Activated T-cell treated with anti-CD3 and anti-CD28 coated beads for 24 hours (primary cell): ENCODE measurements around the gene SEMA6D.
"Not testable (repeated sequence)": the region's sequence is repeated elsewhere in the genome, so short reads cannot be mapped to it uniquely, and the experiment has no call there.

Experiments used
- DNase-seq: peaks from one replicate; pipeline ENCODE4 v3.0.0-alpha.2; 2020; ENCODE audit warnings: low read depth

SEMA6D gene

DNA sequence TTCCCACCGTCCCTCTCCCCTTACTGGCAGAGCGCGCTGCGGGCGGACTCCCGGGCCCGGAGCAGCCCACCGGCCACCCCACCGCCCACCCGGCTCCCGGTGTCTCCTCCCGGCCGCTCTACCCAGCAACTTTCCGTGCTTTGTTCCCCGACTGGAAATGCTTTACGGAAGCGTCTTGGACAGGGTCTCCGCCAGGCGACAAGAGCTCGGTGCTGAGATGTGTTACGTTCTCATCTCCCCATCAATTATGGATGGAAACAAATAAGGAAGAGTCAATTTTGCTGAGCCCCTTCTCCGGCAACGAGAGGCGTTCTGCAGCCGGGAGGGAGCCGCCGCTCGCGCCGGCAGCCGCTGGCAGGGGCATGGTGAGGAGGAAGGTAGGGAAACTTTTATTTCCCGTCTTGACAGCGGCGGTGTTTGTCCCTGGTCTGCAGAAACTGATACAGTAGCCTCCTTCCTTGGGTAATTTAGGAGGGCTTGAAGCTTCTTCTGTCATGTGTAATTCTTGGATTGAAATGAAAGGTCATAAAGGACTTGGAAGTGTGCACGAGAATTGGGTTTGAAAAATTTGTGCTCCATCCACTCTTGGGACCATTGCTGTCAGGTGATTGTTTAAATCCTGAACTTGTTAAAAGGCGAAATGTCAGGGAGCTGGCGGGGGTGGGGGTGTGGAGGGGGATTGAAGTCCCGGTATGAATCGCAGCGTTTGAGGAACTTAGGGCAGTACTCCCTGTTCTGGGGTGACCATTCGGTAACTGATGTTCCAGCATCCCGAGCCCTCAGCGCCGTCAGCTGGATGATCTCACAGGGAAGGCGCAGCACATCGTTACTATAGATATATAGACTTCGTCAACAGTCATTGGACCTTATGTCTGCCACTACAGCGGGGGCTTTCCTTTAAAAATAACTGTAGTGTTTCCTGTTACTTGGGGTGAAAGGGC is 1.5 kb downstream of the SEMA6D start:
- DNase-seq = no peak

DNA sequence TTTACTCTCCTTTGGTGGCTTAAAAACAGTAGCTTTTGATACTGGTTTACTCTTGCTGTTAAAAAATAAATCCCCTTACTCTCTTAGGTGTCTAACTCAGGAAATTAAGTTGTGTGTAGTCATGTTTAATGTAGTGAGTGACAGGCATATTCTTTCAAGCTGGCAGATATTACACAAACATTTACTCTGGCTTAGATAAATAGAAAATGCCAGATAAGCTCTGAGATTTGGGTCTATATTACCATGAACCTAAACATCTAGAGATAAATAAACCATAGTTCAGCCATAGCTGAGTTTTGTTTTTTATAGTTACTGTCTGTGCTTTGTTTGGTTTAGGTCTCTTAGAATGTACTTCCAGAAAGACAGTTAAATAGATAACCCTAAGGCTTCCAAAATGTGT is 2.4 kb downstream of the SEMA6D start:
- no peak for DNase-seq

DNA sequence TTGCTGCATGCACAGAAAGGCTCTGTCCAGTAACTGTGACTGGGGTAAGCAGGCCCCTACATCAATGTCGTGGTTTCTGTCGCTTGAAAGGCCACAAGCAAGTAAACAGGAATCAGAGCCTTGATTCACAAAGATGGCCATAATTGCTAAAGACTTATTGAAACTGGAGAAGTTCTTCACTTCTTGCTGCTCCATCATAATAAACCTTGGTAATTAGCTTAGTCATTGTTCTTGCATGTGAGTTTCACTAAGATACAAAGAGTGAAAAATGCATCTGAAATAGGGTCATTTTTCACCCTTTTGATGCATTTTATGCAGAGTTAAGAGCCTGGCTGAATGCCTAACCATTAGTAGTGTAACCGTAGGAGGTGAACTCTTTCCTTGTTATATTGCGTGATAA is 3.2 kb downstream of the SEMA6D start:
- DNase-seq = no peak

DNA sequence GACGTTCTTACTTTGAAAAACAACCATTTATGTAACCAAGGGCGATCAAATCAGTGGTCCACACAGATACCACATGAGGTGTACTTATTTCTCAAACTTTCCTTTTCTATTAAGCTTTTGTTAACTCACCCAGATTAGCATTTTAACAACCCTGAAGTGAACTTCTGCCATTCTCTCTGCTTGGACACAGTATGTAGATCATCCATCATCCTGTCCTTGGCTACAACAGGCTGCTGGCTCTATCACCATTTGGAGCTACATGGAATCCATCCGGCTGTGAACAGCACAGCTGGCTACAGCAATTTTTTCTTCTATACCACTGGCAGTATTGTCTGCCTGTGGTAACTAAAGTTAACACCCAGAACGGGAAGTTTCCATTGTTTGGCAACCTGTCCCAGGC is 4.4 kb downstream of the SEMA6D start:
- no peak for DNase-seq

DNA sequence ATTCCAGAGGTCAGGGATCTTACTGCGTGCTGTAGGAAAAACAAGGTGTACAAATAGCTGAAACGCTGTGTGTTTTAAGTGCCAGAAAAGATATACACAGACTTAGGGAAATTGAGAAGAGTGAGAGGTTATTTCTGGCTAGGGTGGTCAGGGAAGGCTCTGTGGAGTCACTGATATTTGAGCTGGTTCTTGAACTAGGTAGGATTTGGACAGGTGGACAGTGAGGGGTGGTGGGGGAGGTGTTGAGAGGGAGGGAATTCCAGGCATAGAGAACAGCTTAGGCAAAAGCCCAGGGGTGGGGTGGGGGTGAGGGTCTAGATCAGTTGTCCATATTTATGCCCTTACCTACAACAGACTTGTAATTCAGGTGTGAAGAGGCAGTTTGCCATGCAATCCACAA is 7.0 kb downstream of the SEMA6D start:
- no peak for DNase-seq

DNA sequence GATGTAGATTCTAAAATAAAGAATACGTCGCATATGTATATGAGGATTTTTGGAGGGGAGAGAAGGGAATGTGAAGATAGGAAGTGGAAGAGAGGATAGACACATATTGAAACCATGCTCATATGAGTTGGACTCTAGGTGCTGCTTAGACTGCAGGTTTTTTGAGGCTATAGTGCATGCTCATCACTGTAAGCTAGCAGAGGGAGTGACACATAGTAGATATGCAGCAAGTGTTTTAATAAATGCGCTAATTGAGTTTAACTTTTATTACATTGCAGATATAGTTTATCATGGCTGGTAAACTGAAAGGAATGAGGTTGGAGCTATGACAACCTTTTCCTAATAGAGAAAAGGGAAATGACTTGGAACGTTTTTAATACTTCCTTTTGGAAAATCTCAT is 7.7 kb downstream of the SEMA6D start:
- no peak for DNase-seq

DNA sequence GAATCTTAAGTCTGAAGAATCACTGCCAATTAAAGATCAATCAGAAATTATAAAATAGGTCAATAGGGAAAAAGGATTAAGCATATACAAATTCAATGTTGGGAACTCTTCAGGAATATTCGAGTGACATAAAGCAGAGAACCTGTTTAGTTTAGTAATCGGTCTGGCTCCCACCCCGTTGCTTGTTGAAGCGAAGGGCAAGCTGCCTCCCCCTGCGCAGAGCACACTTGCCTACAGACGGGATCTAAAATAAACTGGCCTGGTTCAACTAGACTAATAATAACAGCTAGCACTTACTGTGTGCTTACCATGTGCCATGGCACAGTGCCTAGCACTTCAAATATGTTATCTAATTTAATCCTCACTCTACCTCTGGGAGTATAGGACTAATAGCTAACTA is 8.6 kb downstream of the SEMA6D start:
- DNase-seq = no peak

DNA sequence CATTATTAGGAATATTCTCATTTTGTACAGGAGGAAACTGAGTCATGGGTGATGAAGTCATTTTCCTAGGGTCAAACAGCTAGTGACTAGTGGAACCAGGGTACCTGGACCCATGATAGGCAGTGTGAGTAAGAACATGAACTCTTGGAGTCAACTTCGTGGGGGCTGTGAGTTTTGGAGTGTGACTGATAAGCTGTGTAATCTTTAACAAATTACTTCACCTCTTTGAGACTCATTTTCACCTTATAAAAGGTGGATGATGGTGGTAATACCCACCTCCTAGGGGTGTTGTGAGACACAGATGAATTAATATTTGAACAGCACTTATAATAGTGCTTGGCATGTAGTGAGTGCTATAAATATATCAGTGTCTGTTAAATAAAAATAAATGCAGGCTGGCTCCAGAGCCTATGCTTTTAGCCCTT is 9.1 kb downstream of the SEMA6D start:
- no peak for DNase-seq

DNA sequence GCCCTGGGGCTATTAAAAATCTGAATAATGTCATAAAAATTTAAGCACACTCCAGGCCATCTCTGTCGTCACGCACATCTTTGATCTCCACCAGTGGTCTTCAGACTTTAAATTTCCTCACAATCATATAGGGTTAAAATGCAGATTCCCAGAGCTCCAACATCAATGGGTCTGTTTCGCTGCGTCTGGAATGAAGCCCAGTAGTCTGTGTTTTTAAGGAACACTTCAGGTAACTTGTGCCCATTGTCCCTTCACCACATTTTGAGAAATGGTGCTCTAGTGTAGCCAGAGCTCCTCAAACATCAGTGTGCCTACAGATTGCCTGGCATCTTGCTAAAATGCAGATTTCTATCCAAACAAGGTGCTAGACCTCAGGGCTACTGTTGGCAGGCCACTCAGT is 9.8 kb downstream of the SEMA6D start:
- DNase-seq = no peak

DNA sequence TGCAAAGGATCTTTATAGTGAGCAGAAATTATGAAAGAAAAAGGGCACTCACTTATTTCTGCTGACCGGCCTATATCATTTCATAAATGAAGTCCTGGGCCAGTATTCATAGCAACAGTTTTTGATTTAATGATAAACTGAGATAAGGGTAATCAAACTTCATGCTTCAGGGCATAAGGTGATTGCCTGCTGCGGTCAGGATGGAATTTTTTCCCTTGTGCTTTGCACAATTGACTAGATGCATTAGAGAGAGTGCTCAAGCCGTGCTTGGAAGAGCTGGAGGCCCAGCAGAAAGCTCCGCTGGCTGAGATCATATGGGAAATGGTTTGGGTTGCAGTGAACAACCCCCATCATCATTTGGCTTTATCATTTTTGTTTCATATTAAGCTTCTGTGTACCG is 10.4 kb downstream of the SEMA6D start:
- no peak for DNase-seq

DNA sequence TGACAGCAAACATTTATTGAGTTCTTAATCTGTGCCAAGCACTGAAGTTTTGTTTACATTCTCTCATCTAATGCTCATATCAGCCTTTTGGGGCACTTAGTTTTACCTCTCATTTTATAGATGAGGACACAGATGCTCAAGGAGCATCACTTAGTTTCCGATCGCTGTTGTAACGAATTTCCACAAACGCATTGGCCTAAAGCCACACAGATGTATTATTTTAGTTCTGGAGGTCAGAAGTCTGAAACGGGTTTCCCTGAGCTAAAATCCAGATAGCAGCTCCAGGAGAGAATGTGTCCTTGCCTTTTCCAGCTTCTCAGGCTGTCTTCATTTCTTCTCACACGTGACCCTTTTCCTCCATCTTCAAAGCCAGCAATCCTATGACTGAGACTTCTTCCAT is 11.1 kb downstream of the SEMA6D start:
- DNase-seq = no peak

DNA sequence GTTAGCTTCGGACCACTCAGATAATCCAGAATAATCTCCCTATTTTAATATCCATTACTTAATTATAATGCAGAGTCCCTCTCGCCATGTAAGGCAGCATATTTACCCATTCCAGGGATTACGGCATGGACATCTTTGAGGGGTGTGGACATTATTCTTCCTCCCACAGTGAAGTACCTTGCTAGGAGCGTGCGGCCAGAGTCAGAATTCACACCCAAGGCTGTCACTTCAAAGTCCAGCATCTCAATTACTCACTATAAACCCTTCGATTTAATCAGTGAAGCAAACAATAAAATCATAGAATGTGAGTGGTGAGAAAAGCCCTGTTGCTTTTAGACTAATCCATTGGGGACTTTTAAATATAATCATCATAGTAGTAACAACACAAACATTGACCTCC is 11.6 kb downstream of the SEMA6D start:
- DNase-seq = no peak

DNA sequence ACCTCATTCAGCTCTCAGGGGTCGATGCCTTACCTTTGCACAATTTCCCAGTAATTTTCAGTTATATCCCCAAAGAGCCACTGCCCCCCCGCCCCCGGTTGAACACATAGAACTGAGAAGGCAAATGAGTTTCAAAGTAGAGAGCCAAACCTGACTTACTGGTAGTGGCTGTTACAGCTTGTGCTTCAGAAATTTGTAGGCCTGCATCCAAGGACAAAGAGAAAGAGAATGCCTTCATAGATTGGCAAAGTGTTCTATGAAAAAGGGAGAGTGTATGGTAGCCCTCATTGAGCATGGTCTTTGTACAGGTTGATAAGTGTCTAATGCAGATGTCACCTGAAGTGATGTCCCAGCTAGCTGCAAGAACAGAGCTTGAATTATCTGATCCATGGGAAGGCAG is 13.9 kb downstream of the SEMA6D start:
- no peak for DNase-seq

DNA sequence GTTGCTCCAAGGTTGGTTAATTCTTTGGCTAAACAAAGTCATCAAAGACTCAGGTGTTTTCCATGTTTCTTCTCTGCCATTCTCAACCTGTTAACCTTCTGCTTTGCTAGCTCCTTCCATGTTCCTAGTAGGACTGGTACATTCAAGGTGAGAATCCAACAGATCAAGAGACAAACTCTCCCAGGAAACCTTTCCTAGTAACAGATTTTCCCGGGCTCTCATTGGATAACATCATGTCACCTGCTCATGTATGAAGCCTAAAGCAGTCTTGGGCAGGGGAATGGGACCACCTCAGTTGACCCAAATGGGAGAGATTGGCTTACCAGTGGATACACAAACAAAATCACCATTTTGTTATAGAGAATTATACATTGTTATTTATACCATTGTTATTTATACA is 14.9 kb downstream of the SEMA6D start:
- DNase-seq = no peak

DNA sequence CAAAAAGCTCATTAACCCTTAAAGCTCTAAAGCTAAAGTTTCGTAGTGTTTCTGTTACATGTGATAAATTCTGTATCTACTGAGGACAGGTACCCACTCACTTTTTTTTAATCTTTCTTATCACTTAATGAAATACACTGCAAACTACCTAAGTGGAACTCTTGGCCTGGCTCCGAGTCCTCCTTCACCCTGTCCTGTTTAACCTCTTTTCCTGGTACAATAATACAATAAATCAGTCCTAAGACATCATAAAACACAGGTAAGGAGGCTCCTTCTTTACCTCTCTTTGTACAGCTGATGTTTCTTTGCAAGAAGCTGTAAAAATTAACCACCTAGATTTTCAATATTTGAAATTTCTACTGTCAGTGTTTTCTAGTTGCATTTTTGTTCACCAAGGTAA is 15.8 kb downstream of the SEMA6D start:
- no peak for DNase-seq

DNA sequence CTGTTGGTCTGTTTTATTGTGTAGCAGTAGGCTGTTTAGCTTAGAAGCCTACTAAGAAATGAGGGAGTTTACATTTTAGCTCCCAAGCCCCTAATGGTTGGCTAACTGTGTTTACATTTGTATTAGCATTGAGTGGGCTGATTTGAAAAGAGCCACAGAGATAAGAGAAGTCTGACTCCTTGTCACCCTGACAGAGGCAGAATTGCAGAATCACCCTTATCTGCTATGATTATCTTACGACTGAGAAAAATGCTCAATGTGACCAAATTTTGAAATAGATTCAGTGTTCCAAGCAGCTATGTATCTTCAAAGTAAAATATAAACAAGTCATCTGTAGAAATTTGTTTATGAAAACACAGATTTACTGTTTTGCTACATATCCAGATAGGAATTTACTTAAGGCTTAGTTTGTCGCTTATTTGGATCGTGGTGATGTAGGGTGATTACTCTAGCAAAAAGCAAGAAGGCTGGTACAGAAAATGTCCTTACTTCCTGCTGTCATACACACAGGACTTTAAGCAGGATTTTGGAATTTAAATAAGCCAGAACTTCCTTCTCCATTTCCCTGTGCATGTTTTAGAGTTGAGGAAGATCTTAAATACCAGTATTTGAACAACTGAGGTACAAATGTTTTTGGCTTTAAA is 19.0 kb downstream of the SEMA6D start:
- no peak for DNase-seq

DNA sequence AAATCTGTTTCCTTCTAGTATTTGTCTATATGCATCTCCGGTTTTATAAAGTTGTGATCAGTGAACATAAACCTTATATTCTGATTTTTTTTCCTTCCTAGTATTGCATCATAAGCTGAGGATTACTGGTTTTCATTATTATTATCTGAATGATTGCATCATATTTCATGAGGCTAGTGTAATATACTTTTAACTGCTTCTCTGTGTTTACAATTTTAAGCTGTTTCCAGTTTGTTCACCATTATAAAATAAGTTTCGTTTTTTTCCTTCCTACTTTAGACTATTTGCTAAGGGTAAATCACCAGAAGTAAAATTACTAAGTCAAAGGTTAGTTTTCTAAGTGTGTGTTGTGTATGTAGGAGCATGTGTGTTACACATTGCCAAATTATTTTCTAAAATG is 20.2 kb downstream of the SEMA6D start:
- no peak for DNase-seq

DNA sequence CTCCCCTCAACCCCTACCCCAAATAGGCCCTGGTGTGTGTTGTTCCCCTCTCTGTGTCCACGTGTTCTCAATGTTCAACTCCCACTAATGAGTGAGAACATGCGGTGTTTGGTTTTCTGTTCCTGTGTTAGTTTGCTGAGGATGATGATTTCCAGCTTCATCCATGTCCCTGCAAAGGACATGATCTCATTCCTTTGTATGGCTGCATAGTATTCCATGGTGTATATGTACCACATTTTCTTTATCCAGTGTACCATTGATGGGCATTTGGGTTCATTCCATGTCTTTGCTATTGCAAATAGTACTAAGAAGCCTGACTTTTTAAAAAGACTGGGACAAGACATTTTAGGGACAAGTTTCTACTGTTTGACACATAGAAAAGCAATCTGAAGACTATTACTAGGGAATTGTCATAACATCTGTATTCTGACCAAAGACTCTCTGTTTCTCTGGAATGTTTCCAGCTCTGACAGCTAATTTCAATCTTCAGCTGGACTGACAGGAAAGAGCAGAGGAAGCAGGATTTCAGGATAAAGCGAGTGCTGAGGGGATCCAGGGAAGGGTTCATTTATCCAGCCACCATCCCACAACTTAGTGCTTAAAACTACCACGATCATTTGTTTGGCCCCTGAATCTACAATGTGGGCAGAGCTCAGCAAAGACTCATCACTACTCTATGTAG is 21.0 kb downstream of the SEMA6D start:
- DNase-seq = not testable (repeated sequence)

DNA sequence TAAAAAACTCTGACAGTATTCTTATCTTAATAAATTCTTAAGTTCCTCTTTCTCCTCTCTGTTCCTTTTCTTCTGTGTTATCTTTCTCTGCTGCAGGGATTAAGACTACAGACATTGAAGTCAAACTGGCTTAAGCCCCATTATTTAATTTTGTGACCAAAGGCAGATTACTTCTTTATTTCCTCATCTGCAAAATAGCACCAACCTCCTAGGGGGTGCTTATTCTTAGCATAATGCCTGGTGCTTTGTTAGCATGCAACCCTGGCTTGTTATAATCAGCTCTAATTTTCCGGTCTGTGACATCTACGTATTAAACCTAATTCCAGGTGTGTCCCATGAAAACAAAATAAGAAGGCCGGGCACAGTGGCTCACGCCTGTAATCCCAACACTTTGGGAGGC is 23.8 kb downstream of the SEMA6D start:
- DNase-seq = no peak

DNA sequence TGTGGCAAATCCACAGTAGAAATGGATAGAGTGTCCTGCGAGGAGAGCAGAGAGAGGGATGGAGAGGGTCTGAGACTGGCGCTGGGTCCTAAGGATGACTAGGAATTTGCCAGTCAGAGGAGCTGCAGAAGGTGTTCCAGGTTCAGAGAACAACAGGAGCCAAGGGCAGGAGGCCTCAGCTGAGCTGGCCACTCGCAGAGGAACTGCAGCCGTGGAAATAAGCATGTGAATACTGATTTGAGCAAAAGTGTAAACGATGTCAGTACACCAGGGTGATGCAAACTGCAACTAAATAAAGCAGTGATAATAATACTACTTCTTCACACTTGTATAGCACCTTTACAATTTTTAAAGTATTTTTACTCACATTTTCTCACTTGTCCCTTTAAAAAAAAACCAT is 24.6 kb downstream of the SEMA6D start:
- no peak for DNase-seq

DNA sequence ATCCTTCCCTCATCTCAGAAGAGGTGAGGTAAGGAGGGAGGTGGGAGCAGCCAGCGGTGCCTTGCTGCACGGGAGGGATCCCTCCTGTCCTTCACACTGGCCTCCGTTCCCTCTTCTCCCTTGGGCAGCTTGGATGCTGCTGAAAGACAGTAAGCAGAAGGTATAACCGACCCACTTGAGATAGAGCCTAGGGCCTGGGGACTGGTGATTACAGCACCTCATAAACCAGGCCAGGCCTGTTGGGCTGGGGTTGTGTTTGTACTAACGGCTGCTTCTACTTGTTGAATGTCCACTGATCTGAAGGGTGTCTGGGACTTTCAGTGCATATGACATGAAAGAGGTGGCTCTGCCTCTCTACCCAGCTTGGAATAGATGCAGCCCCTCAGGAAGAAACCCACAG is 25.0 kb downstream of the SEMA6D start:
- no peak for DNase-seq

DNA sequence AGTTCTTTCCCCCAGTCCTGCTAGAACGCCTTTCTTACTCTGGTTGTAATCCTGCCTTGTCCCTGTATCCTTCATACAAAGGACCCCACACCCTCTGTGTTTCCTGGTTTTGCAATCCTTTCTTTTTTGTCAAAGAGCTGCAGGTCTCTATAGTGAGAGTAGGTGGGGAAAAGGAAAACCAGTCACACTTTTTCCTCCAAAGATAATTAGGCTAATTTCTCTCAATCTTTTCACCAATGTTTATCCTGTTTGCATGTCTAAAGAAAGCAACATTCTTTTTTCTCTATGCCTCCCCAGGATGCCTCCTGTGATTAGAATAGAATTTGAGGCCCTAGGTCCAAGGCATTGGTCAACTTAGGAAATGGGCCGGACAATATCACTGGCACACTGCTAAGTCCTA is 25.4 kb downstream of the SEMA6D start:
- DNase-seq = no peak

DNA sequence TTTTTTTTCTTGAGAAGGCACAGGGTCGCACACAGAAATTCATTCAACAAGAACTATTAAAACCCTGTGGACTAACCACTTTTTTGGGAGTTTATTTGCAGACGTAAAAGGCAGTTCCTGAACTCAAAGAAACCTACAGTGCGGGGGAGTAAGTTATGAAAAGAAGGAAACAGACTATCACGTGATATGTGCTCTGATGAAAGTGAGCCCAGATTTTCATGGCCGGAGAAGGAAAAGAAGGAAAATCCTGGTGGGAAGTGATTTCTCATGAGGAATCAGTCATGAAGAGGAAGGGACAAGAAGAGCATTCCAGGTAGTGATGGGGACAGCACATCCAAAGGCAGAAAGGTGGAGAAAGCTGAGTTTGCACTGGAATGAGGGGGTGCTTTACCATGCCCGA is 26.1 kb downstream of the SEMA6D start:
- no peak for DNase-seq
